Jurkat, Clone E6-1 (cell line): ENCODE results near the gene MFSD1.

Experiments
- DNase-seq: peaks from one replicate; pipeline ENCODE4 v3.0.0-alpha.2; 2011; ENCODE audit warnings: low read depth, low spot score
- H3K4me3 ChIP-seq: 2 replicates; pipeline ENCODE4 v1.5.1; 2011; ENCODE audit warnings: mild to moderate bottlenecking, low read length, control low read depth, moderate library complexity

MFSD1 gene

DNA sequence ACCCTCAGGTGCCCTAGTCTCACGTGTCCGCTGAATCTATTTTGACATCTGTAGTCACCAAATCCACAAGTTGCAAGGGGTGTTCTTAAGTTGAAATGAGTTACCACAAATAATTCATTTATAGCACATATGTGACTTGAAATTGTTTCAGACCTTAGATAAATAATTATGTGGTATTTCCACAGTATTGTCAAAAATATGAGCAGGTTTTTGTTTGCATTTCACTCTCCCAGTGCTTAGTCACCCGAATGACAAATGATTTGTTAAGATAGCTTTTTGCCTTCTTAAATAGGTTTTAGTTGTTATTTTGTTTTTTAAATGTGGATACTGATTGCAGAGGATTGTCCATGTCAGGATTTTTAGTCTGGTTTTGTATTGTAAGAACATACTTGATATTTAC is 2.6 kb downstream of the MFSD1 start:
- H3K4me3 ChIP-seq = no peak overlapping the region

DNA sequence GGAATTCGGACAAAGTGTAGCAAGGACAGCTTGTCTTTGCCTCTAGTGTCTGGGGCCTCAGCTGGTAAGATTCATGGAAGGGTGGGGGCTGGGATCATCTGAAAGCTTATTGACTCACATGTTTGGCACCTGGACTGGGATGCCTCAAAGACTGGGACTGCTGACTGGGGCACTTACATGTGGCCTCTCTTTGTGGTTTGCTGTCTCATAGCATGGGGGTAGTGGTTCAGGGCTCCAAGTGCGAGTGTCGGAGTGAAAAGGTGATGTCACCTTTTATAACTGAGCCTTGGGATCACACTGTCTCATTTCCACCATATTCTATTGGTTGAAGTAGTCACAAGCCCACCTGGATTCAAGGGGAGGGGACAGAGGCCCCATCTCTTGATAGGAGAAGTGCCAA is 6.8 kb downstream of the MFSD1 start:
- peak; percentile 80 for DNase-seq
- no peak overlapping the region for H3K4me3 ChIP-seq

More for the DNA sequence above, 2.6 kb downstream of the MFSD1 start:
- DNase-seq = no peak

DNA sequence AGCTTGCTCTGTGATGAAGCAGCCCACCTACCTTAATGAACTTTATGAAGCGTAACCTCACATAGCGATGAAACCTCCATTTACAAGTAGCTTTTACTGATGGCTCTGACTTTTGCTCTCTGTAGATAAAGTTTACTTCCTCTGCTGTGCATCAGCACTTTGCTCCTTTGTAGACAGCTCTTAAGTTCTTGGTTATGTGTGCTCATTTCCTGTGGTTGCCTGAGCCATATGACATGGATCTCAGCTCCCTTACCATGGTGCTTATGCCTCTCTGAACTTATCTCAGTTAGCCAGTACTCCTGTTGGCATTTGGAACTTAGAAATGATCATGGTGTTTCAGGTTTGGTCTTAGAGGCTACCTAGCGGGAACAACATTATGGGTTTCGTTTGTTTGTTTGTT is 7.8 kb downstream of the MFSD1 start:
- peak; percentile 85 for DNase-seq
- peak overlapping the region; percentile 13; the same call in 1 of the 2 replicates for H3K4me3 ChIP-seq

DNA sequence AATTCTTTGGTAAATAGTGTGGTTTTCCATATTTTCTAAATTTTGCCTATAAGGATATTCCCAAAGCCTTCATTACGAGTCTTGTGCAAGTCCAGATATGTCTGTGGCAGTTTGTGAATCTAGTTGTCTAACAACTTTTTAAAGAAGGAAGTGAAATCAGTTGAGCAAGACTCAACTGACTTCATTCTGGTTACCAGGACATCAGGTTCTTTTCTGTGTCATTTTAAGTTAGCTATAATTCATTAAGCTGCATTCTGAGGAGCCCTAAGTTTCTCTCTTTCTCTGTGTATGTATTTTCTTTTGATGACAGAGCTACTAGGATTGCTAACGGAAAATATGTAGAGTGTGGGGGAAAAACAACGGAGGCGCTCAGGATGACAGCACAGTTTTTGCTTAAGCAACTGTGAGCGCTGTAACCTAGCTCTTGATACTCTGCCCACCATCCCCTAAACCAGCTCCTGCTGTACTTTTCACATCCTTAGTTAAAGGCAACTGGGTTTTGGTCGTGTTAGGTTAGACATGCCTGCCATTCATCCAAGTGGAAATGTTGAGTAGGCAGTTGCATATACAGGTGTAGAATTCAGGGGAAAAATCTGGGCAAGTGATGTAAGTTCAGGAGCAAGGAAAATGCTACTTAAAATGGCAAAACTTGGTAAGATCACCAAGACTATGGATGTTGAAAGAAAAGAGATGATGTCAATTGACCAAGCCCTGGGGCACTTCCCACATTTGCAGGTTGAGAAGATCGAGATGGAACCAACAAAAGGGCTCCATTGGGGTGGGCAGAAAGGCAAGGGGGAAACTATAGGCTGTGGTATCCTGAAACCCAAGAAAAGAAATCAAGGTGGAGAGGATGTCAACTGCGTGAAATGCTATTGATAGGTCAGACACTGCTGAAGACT is 9.2 kb downstream of the MFSD1 start:
- H3K4me3 ChIP-seq = no peak overlapping the region

DNA sequence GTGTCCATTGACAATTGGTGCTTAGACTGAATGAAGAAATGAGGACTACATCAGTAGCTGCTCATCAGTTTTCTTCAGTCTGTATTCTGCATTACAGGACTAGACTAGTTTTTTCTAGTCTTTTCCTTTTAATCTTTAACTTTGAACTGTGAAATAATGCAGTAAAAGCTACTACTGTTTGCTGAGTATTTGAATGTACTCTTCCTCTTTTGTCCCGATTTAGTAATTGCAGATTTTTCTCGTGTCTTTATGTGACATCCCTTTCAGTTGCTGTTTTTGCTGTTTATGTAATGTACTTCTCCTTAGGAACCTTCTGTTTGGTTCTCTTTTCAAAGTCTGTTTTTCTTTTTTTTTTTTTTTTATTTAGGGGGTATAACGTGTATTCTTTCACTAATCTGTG is 17.4 kb downstream of the MFSD1 start:
- H3K4me3 ChIP-seq = no peak overlapping the region
- DNase-seq = no peak

More for the DNA sequence above, 9.2 kb downstream of the MFSD1 start:
- DNase-seq = no peak

DNA sequence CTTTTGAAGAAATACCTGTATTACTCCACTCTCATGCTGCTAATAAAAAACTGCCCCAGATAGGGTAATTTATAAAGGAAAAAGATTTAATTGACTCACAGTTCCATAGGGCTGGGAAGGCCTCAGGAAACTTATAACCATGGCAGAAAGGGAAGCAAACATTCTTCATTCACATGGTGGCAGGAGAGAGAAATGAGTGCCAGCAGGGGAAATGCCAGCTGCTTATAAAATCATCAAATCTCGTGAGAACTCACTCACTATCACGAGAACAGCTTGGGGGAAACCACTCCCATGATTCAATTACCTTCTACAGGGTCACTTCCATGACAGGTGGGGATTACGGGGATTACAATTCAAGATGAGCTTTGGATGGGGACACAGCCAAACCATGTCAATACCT is 18.7 kb downstream of the MFSD1 start:
- DNase-seq = no peak
- no peak overlapping the region for H3K4me3 ChIP-seq

DNA sequence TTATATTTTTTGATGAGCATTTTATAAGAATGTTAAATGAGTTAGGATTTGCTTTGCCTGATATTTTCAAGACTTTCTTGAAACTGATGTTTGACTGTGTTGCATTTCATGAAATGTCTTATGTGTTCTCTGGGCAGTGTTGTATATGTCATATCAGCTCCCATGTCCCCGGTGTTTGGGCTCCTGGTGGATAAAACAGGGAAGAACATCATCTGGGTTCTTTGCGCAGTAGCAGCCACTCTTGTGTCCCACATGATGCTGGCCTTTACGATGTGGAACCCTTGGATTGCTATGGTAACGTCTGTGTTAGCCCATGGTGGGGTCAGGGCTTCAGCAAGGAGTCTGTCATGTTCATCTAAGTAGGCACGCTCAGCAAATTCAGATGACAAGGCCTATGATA is 20.0 kb downstream of the MFSD1 start:
- no peak for DNase-seq

DNA sequence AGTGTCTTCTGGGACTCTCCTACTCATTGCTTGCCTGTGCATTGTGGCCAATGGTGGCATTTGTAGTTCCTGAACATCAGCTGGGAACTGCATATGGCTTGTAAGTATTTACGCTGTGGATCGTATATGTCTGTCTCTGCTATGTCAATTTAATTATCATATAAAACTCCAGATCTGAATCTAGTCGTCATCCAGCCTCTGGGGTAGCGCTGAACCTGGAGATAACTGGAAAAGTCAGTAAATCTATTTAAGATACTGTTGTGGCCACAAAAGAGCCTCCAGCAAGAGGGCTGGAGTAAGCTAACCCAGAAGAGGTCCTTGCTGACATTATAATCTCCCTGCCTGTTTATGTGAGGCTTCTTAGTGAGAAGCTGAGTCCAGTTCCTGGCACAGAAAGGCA is 21.6 kb downstream of the MFSD1 start:
- H3K4me3 ChIP-seq = no peak overlapping the region
- DNase-seq = no peak

More for the DNA sequence above, 20.0 kb downstream of the MFSD1 start:
- no peak overlapping the region for H3K4me3 ChIP-seq

DNA sequence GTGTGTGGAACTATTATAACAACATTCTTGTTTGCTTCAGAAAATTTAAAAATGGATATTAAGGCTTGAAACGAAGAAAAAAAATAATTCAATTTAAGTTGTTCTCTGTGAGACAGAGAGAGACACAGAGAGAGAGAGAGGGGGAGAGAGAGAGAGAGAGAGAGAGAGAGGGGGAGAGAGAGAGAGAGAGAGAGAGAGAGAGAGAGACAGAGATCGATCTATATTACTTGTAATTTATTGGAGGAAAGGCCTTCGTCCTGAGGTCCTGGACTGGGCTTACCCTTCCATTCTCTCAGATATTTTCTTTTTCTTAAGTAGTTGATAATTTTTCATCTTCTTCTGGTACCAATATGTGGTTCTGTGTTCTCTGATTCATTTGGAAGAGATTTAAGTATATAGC is 25.9 kb downstream of the MFSD1 start:
- H3K4me3 ChIP-seq = no peak overlapping the region
- DNase-seq = no peak

DNA sequence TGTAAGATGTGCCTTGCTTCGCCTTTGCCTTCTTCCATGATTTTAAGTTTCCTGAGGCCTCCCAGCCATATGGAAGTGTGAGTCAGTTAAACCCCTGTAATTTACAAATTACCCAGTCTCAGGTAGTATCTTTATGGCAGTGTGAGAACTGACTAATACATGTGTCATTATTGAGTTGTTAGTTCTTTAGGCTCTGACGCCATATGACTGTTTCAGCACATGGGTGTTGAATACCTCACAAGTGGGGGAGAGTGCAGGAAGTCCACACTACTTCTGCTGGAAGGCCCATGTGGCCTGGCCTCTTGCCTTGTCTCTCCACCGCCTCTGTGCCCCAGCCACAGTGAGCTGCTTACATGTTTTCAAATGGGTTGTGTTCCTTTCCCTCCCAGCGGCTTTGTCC is 28.5 kb downstream of the MFSD1 start:
- DNase-seq = no peak

DNA sequence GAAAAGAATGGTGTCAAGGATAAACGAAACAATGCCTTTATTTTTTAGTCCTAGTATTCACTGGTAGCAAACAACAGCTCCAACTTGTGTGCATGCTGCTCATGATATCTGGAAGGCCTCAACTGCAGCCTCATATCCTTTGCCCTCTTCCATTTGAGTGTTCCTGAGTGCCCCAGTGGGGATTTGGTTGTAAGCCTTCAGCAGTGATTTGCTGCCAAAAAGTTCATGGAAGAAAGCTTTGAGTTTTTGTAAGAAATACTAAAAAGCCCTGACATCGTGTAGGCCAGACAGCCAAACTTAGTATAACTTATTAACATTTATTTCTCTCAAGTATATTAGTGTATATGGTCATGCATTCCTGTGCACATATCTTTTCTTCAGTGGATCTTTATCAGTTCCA is 30.0 kb downstream of the MFSD1 start:
- no peak overlapping the region for H3K4me3 ChIP-seq
- DNase-seq = no peak

More for the DNA sequence above, 28.5 kb downstream of the MFSD1 start:
- H3K4me3 ChIP-seq = no peak overlapping the region

DNA sequence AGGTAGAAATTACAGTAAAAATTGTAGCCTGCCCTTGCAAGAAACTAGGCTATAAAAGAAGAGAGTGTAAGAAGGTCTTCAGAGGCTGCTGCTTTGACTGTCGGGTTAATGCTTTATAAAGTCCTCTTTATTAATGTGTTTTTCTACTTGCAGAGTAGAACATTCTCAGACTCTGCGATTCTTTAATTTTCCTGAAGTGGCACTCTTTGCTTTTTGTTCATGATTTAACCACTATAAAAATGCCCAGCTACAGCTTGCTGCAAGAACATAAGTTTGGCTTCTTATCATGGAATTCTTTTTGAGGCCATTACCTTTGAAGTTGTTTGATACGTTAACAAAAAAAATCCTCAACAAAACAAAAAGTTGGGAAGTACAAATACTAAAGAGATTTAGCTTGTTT is 33.8 kb downstream of the MFSD1 start:
- no peak overlapping the region for H3K4me3 ChIP-seq
- no peak for DNase-seq

DNA sequence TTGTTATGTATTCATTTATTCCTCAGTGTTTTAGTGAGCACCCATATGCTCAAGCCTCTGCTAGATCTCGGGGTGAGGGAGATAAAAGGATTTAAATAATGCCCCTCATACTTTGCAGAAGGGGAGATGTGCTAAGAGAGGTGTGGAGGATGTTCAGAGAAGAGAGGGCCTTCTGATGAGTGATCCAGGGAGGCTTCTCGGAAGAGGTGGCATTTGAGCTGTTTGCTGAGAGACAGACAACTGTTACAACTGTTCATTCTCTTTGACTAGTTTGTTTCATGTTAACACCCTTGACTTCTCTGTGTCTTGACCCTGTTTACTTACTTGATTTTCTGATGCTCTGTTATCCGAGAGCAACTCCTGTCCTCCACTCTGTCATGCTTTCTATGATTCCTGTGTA is 34.5 kb downstream of the MFSD1 start:
- DNase-seq = no peak
- no peak overlapping the region for H3K4me3 ChIP-seq

DNA sequence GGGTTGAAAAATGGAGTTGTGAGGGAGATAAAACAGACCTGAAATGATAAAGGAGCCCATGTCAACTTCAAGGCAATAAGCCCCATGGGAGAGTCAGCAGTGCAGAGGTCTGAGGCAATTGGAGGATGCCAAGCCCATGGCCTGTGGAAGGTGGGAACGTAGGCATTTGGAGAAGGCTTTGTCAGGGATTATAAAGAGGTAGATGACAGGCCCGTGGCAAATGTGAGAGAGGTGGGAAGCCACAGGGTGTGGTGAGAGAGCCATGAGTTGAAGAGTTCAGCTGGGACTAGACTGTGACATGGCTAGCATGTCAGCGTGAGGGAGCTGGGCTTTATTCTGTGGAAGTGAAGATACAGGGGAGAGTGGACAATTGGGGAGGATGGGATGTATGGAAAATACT is 35.4 kb downstream of the MFSD1 start:
- no peak for DNase-seq
- H3K4me3 ChIP-seq = no peak overlapping the region

DNA sequence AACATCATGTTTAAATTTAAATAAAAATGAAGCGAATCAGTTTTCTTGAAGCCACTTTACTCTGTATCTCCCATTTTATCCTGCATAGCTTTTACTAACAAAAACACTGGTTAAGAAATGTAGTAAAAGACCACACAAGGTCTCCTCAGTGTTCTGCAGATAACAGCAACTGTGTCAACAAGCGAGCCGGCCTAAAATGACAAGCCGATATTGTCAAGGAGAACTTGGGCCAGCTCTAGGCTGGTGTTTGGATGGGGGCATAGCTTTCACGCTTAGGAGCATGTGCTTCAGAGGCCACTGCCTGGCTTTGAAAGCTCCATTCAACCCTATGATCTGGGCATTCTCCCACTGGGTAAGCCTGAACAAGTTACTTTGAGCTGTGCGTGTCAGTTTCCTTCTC is 38.1 kb downstream of the MFSD1 start:
- no peak for DNase-seq
- no peak overlapping the region for H3K4me3 ChIP-seq

DNA sequence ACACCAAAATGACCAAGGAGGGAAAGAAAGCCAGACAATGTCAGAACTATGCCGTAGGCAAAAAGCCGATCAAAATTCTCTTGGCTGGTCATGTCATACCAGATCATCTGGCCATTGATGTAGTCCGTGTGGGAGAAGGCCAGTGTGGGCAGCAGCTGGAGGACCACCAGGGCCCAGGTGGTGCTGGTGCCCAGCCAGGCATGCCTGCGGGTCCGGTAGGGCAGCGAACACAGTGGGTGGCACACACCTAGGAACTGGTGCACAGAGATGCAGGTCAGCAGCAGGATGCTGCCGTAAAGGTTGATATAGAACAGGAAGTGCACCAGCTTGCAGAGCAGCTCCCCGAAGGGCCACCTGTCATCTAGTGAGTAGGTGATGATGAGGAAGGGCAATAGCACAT is 39.5 kb downstream of the MFSD1 start:
- DNase-seq = no peak
- no peak overlapping the region for H3K4me3 ChIP-seq

DNA sequence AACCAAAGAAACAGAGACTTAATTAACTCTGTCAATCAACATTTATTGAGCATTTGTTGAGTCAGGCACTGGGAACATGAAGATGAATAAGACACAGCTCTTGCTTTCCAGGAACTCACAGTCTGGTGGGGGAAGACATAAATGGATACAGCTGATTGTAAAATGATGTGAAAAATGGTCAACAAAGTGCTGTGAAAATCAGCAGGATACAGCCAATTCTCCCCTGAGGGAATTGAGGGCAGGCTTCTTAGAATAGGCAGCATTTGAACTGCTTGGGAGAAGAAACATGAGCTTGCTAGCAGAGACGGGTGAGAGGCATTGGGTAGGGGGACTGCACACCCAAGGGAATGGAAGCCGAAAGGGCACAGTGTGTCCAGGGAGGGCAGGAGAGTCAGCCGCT is 41.1 kb downstream of the MFSD1 start:
- DNase-seq = no peak

DNA sequence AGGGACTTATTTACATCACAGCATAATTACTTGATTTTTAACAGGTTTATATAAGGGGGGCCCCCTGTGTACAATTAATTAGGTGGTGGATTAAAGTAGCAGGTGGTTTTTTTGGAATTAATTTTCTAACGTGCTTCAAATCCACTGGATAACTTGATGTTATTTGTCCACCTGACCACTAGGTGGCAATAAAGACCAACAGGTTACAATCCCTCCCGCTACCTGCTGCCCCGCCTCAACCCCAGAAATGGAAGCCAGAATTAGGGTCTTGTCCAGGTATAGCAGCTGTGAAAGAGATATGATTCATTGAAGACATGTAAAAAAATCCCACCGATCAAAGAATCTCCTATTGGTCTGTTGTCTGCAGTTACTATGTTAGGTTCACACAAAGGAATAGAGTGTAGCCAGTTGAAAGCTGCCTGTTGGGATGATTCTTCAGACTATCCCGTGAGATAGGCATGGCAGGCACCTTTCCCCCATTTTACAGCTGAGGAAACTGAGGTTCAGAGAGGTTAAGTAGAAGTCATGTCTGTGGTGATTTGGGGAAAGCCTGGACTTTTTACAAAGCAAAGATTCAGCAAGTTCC is 44.0 kb downstream of the MFSD1 start:
- peak; percentile 40 for DNase-seq
- H3K4me3 ChIP-seq = no peak overlapping the region

More for the DNA sequence above, 41.1 kb downstream of the MFSD1 start:
- no peak overlapping the region for H3K4me3 ChIP-seq

DNA sequence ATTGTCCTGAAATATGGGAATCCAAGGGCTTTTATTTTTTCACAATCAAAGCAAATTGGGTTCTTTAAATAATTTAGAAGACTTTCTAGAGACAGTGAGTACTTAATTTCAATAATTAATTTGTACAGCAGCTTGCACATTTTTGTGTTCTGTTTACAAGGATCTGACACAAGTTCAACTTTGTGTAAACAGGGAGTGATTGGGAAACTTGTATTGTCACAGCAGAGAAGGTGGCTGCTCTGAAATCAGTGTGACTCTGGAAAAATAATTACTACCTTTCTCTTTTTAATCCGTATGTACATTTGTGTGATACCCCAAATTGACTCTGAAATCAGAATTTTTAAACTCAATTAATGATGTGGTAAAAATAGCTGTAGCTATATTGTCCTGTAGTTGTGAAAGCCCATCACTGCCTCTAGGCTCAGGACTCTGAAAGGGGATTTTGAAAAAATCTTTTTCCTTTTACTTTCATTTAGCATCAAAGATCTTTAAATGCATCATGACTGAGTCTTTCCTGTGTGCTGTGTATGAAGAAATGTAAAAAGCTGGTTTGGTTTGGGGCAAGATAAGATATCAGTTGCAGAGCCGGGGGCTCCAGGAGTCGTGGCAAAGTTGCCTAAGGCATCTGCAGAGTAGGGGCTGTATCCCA is 45.1 kb downstream of the MFSD1 start:
- no peak for DNase-seq
- H3K4me3 ChIP-seq = no peak overlapping the region

DNA sequence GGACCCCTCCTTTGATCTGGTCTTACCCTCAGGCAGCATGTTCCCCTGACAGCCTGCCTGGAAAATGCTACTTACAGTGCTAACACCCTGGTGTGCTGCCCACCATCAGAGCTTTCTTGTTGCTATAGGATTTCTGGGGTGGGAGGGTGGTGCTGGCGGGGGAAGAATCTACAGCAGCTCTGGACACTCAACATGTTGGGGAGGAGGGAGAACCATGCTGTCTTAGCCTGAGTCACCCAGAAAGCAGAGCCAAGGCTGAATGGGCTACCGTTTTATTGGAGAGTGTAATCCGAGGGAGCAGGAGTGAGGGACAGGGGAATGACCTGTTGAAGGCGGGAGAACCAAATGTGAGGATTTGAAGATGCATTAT is 45.6 kb downstream of the MFSD1 start:
- no peak overlapping the region for H3K4me3 ChIP-seq
- no peak for DNase-seq
